Measurements from ENCODE around the gene SORCS2.

Gene SORCS2

GRCh38 chr4:7328913-7329638, 136.7 kb downstream of the SORCS2 start:
- no peak for DNase-seq

- no peak for DNase-seq
Measured at GRCh38 chr4:7330031-7330596, 137.8 kb downstream of the SORCS2 start.

GRCh38 chr4:7330811-7331681, 138.7 kb downstream of the SORCS2 start:
- no peak for DNase-seq

- no peak for DNase-seq
Measured at GRCh38 chr4:7331682-7332000, 139.3 kb downstream of the SORCS2 start.

GRCh38 chr4:7332216-7333023, 140.1 kb downstream of the SORCS2 start:
- DNase-seq: no peak

GRCh38 chr4:7333024-7333780, 140.9 kb downstream of the SORCS2 start:
- no peak for DNase-seq

GRCh38 chr4:7333801-7334421, 141.6 kb downstream of the SORCS2 start:
- DNase-seq: no peak

- no peak for DNase-seq
Measured at GRCh38 chr4:7334521-7335275, 142.4 kb downstream of the SORCS2 start.

- DNase-seq: peak; percentile 31
Measured at GRCh38 chr4:7335344-7336066, 143.2 kb downstream of the SORCS2 start.

- DNase-seq: no peak
Measured at GRCh38 chr4:7336067-7336569, 143.8 kb downstream of the SORCS2 start.

GRCh38 chr4:7336732-7337131, 144.4 kb downstream of the SORCS2 start:
- DNase-seq: no peak

GRCh38 chr4:7337196-7338058, 145.1 kb downstream of the SORCS2 start:
- DNase-seq: no peak

GRCh38 chr4:7338059-7338452, 145.7 kb downstream of the SORCS2 start:
- DNase-seq: no peak

GRCh38 chr4:7338876-7339623, 146.7 kb downstream of the SORCS2 start:
- DNase-seq: no peak

- no peak for DNase-seq
Measured at GRCh38 chr4:7339751-7340552, 147.6 kb downstream of the SORCS2 start.

- no peak for DNase-seq
Measured at GRCh38 chr4:7340553-7341433, 148.5 kb downstream of the SORCS2 start.
